Cerebellar nuclear complex (tissue), 1 donor: ENCODE results near the gene ABLIM1.
A peak's percentile ranks its signal among the peaks of the same experiment; 100 is the strongest.

Source experiments
- DNase-seq, 2 experiments: peaks; one replicate each; lab custom pipeline; 2025; lab: John Stamatoyannopoulos, UW

Gene ABLIM1

DNA sequence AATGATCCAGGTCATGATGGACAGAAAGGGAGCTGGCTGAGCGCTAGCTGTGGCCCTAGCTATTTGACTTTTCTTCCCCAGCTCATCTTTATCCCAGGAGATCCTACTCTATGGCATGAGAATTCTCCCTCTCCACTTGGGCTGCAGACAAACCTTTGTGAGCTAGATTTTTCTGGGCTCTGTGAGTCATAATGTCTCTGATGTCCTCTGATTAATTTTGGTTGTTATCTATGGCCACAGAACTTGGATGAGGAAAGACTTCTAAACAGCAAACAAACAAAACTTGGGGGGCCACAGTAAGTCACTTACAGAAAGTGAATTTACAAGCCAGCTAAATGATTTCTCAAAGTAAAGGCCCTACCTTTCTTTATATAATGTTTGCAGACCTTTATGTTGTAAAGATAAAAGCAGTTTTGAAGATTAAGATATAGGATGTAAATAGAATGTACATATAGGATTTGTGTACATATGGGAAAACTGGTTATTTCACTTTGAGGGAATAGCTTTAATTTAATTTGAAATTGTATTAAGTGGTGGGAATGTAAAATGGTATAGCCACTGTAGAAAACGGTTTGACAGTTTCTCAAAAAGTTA lies 10.4 kb downstream of the ABLIM1 start:
- no peak for DNase-seq

DNA sequence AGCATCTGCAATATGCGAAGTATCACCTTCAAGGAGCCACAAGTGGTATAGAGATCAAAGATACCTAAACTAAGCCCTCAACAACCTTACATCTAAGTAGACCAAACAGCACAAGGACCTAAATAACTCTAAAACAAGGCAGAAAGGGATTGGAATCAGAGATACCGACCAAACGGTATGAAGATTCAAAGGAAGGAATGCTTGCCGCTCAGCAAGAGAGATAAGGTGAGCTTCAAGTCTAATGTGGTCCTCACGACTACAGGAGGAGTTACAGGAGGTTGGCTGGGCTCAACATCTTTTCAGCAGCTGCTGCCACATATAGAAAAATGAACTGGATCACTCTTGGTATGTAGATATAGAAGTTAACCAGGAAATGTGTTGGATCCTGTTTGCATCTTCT lies 11.6 kb downstream of the ABLIM1 start:
- DNase-seq: no peak

DNA sequence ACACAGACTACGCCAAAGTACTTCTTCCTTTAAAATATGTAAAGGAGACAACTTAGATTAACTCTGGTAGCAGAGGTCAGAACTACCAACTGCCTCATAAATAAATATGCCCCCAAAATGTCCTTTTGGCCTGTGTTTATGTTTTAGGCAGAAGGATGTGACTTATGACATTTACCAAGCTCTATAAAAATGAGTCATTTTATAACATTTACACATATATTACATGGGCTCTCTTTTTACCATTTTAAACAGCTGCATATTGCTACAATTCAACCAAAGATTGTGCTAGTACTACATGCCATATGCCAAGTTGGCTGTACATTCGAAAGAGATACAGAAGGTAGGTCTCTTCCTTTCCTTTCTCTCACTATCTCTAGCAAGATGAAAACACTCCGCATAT lies 12.4 kb downstream of the ABLIM1 start:
- no peak for DNase-seq

DNA sequence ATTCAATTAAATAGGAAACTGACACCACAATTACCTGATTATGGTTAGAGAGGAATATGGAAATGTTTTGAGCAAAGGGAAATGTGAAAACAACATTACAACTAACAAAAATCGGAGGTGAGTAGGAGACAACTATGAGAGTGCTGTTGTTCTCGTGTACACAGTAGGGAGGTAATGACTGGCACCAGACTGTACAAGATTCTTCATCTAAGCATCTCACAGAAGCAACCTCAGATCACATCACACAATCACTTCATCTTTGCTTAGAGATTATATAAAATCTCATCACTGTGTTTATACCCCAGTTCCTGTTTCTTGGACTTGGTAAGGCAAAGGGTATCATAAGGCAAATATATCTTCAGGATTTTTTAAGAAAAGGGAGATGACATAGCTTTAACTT lies 14.9 kb downstream of the ABLIM1 start:
- no peak for DNase-seq

DNA sequence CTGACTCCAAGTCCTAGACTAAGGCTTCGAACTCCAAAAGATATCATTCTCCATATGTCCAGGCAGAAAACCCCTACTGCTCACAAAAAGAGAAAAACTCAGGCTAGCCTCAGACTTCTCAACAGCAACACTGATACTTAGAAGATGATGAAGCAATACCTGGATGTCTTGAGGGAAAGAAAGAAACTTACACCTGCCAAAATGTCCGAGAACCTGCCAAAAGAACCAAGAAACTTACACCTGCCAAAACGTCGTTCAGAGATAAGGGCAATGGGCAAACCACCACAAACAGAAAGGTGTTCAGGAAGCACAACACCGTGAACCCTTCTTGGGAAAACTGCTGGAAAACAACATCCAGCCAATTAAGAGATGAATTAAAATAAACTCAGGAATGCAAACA lies 15.3 kb downstream of the ABLIM1 start:
- no peak for DNase-seq

DNA sequence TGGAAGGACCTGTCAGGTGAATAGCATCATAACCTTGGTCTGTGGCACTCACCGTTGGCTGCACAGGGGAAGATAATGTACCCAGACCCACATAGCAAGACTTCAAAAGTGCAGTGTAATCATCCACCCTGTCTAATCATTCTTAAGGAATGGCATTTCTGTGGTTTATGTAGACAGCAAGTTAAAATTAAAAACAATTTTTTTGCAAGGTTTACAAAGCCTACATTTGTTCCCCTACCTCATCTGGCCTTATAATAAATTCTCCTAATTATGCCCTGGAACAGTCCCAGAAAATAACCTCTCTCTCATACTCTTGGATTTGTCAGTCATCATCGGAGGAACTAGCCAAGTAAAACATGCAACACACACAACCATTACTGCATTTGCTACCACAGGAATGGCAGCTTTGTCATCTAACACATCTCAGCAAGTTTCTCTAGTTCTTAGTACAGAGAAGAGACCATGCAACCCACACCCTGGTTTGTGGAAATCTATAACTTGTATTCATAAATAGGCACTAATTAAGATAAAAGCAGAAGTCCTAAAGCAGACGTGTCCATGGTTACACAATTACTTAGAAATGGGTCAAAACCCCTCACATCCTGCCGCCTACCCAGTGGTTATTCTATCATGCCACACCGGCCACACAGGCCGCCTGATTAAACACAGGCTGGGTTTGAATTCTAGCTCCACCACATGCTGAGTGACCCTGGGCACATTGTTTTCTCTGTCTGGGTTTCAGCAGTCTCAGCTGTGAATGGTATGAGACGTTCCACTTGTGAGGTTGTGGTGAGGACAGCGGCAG lies 19.1 kb downstream of the ABLIM1 start:
- no peak for DNase-seq

GRCh38 chr10:114635797-114636550 lies 22.1 kb downstream of the ABLIM1 start:
- no peak for DNase-seq

DNA sequence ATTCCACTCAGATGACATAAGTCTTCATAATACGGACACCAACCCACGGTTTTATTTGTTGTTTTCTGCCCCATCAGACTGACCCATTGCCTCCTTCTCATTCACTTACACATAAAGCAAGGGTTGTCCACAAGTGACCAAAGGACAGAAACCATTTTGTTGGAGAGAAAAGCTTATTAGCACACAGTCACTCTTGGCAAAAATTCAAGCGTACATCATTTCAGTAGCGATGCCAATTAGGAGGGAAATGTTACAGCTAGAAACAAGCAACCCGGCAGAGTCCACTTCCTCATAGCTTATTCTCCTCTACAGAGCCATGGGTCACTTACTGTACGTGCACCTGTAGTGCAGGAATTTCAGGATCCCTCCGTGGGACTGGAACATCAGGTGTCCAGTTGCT lies 23.0 kb downstream of the ABLIM1 start:
- no peak for DNase-seq

DNA sequence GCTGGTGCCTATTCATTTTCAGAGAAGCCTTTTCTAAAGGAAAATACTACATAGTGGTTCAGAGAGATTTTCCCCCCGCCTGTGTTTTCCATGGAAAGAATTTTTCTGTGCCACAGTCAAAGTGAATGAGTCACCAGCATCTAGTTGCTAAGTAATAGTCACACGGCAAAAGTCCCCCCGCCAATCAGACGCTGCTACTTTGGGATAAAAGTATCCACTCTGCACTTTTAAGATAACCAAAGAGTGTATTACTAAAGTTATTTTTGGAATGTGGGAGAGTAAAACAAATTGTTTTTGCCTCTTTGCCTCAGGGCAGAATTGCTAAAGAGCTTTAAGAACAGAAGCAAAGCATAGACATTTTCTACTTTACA lies 23.5 kb downstream of the ABLIM1 start:
- DNase-seq: peak in 1 of 2 experiments; percentile 25

- no peak for DNase-seq
Observed at GRCh38 chr10:114632869-114633715, 25.0 kb downstream of the ABLIM1 start.

GRCh38 chr10:114631666-114632417 lies 26.2 kb downstream of the ABLIM1 start:
- peak in 1 of 2 experiments; percentile 31 for DNase-seq

GRCh38 chr10:114631090-114631665 lies 26.9 kb downstream of the ABLIM1 start:
- DNase-seq: peak in 1 of 2 experiments; percentile 62

GRCh38 chr10:114629824-114630730 lies 28.0 kb downstream of the ABLIM1 start:
- no peak for DNase-seq

GRCh38 chr10:114629083-114629823 lies 28.8 kb downstream of the ABLIM1 start:
- DNase-seq: no peak

- DNase-seq: no peak
Observed at GRCh38 chr10:114628106-114628505, 30.0 kb downstream of the ABLIM1 start.

DNA sequence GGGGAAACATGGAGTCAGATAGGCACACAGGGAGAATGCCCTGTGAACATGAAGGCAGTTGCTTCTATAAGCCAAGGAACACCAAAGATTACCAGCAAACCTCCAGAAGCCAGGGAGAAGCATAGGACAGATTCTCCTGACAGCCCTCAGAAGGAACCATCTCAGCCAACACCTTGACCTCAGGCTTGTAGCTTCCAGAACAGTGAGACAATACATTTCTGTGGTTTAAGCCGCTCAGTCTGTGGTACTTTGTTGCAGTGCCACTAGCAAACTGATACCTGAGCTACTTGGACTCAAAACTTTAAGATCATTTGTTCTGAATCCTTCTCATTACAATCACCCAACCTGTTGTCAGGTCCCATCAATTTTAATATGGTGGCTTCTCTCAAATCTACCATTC lies 31.2 kb downstream of the ABLIM1 start:
- DNase-seq: no peak

DNA sequence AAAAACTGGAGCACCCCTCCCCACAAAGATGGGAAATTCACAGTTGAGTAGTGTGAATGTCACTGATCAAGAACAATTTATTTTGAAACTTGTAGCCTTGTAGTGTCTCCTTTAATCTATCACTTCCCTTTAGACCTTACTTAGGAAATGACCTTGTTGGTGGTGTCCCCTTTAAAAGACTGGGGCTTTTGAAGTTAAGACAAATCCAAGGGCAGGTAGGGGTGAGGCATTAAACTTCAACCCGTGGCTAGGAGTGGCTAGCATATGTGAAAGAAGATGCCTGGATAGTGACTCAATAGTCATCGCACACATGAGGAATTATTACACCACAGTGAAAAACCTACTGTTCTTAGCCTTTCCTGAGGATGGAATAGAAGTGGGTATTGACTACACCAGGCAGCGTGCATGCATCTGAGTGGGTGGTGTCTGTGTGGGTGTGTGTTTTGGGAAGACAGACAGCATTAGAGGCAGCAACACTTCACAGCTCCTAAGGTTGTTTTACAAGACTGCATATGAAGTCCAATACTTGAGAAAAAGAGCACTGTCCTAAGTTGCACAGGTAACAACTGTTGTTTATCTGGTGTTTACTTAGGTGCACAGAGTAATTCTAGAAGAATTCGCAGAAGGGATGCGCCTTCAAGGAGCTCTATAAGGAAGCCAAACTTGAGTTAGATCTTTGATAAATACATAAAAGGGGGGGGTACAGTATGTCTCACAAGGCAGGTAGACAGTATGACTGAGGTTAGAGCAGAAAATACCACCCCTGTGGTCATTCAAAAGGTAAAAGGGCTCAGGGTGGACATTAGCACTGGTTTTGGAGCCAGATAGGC lies 32.9 kb downstream of the ABLIM1 start:
- DNase-seq: no peak

DNA sequence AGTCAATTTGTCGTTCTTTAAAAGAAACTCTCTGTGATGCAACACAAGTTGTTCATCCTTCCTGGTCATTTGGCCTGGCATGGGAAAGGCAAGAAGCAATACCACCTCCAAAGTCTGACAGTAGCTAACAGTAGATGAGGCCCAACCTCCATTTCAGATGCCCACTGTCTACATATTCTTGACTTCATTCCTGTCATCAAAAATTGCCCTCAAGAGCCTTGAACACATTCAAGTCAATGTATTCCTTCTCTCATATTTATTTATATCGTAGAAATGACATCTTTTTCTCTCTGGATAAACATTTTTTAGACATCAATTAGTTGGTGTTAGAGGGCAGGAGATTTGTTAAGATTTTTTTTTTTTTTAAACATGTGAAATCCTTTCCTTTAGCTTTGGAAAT lies 33.7 kb downstream of the ABLIM1 start:
- DNase-seq: no peak
